GM21526 (cell line): ENCODE data around the gene ZNF576.
"Not testable (repeated sequence)": the region's sequence is repeated elsewhere in the genome, so short reads cannot be mapped to it uniquely, and the experiment has no call there.

Experiments used
- ATAC-seq: cut with Tn5 transposase; IDR thresholded peaks from one replicate; pipeline ENCODE4 v1.9.1; 2021; ENCODE audit warnings: moderate library complexity; ENCODE audit not compliant: unreplicated experiment, low FRiP score

The ZNF576 gene

GRCh38 chr19:43598445-43599240 is 2.2 kb downstream of the ZNF576 start:
- no peak for ATAC-seq

GRCh38 chr19:43599635-43600295 is 3.4 kb downstream of the ZNF576 start:
- no peak for ATAC-seq

- not testable (repeated sequence) for ATAC-seq
These were observed 3.9 kb downstream of the ZNF576 start for GRCh38 chr19:43600326-43600725.

- no peak for ATAC-seq
These were observed 9.6 kb downstream of the ZNF576 start for GRCh38 chr19:43605875-43606568.

- no peak for ATAC-seq
These were observed 10.3 kb downstream of the ZNF576 start for GRCh38 chr19:43606569-43607229.

- ATAC-seq: no peak
These were observed 11.1 kb downstream of the ZNF576 start for GRCh38 chr19:43607238-43608205.

- ATAC-seq: no peak
These were observed 13.5 kb downstream of the ZNF576 start for GRCh38 chr19:43609872-43610271.

GRCh38 chr19:43610493-43610892 is 14.1 kb downstream of the ZNF576 start:
- ATAC-seq: no peak

- no peak for ATAC-seq
These were observed 15.4 kb downstream of the ZNF576 start, which contains the start of gene SRRM5 for GRCh38 chr19:43611788-43612187. SRRM5 (plus strand) TSS chr19:43612088; CDS start chr19:43612122, 34 bp downstream.

- ATAC-seq: no peak
These were observed 16.0 kb downstream of the ZNF576 start for GRCh38 chr19:43612374-43612773.

GRCh38 chr19:43616306-43616705 is 19.9 kb downstream of the ZNF576 start:
- no peak for ATAC-seq

GRCh38 chr19:43616954-43617353 is 20.6 kb downstream of the ZNF576 start:
- ATAC-seq: no peak

- peak; percentile 21 for ATAC-seq
These were observed 22.5 kb downstream of the ZNF576 start for GRCh38 chr19:43618921-43619261.

GRCh38 chr19:43619262-43620060 is 23.1 kb downstream of the ZNF576 start, which contains the start of gene ZNF428:
ZNF428 (minus strand) TSS chr19:43619629; CDS start chr19:43614304, 5,325 bp downstream.
- peak; percentile 59 for ATAC-seq

- ATAC-seq: no peak
These were observed 23.9 kb downstream of the ZNF576 start for GRCh38 chr19:43620061-43621001.

GRCh38 chr19:43622070-43622469 is 25.7 kb downstream of the ZNF576 start:
- no peak for ATAC-seq

- no peak for ATAC-seq
These were observed 26.6 kb downstream of the ZNF576 start for GRCh38 chr19:43622956-43623355.
